MCF 10A (cell line): ENCODE data around the gene CCDC13. TPM values are rescaled to one million over a fixed set of nuclear protein-coding genes. Genes with fewer than 3 reads are reported as not detected.

Experiments used
- BruUV-seq: library from RNA; stranded (reverse); fragments of 400-500 nt; replicated peaks from 2 replicates; lab custom pipeline; 2021; lab: Mats Ljungman, UMichigan
- CTCF ChIA-PET: fragments of 300-600 bp; sonication (Branson Sonifier 250); formaldehyde crosslinking; extraction: SDS; loops from one replicate; lab custom pipeline; 2021; ENCODE audit warnings: antibody characterized with exemption, inconsistent platforms; lab: Yijun Ruan, JAX
- POLR2A ChIA-PET: fragments of 300-600, 350-650 bp; sonication (Branson Sonifier 250); formaldehyde crosslinking; extraction: SDS; loops from one replicate; lab custom pipeline; 2020; ENCODE audit warnings: antibody characterized with exemption, inconsistent platforms; lab: Yijun Ruan, JAX
- DNase-seq: peaks from one replicate; pipeline ENCODE4 v3.0.0-alpha.2; 2018; ENCODE audit not compliant: unreplicated experiment
- H3K27ac Mint-ChIP-seq: one replicate; pipeline ENCODE4 v1.8.0; 2022; ENCODE audit warnings: mild to moderate bottlenecking, low read depth, mixed read lengths; ENCODE audit not compliant: unreplicated experiment
- H3K27me3 Mint-ChIP-seq: one replicate; pipeline ENCODE4 v1.8.0; 2022; ENCODE audit warnings: mixed read lengths; ENCODE audit not compliant: insufficient read depth, unreplicated experiment
- H3K36me3 Mint-ChIP-seq: one replicate; pipeline ENCODE4 v1.8.0; 2022; ENCODE audit warnings: mild to moderate bottlenecking, moderate library complexity, mixed read lengths; ENCODE audit not compliant: insufficient read depth, unreplicated experiment
- H3K4me1 Mint-ChIP-seq: one replicate; pipeline ENCODE4 v1.8.0; 2022; ENCODE audit warnings: mixed read lengths; ENCODE audit not compliant: insufficient read depth, unreplicated experiment
- H3K4me3 Mint-ChIP-seq: one replicate; pipeline ENCODE4 v1.8.0; 2022; ENCODE audit warnings: mild to moderate bottlenecking, moderate library complexity, mixed read lengths; ENCODE audit not compliant: unreplicated experiment
- H3K9me3 Mint-ChIP-seq: one replicate; pipeline ENCODE4 v1.8.0; 2022; ENCODE audit warnings: mixed read lengths; ENCODE audit not compliant: unreplicated experiment
- intact Hi-C: fragments of 100-400 bp; cut with micrococcal nuclease; formaldehyde crosslinking; loops from 2 replicates; pipeline ENCODE4 v1.14.1; 2022
- total RNA-seq: library from RNA; stranded (reverse); gene quantifications from 2 replicates; pipeline ENCODE4 v1.2.3, GENCODE V29; 2022
- TF ChIP-seq, protein P1 (sequence below): fragments of 200-600 bp; IDR thresholded peaks from one replicate; pipeline ENCODE4 v1.8.0; 2022; ENCODE audit warnings: antibody characterized with exemption, mild to moderate bottlenecking; ENCODE audit not compliant: unreplicated experiment

The CCDC13 gene
- total RNA-seq, 1 experiment from 2014 or later, result 1.1 TPM

DNA sequence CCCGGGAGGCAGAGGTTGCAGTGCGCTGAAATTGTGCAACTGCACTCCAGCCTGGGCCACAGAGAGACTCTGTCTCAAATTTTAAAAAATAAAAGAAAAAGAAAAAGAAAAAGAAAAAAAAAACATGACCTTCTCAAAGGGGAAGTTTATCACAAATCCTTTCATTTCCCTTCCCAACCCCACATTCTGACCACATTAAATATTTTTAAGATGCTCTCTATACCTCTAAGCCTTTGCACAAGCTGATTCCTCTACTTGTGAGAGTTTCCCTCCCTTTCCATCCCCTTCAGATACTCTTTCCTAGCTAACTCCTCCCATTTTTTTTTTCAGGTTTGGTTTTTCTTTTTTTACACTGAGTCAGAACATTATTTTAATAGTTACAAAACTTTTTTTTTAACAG lies 27.2 kb upstream of the CCDC13 start:
- Mint-ChIP-seq H3K36me3 (peaks cover 32% of the 10 kb centered on the region), H3K27me3 (no peaks in the 10 kb centered on the region), H3K4me1 (peaks cover 22% of the 10 kb centered on the region), H3K9me3 (no peaks in the 10 kb centered on the region), H3K4me3 (no peak overlapping the region), H3K27ac (no peak overlapping the region)
- ChIA-PET CTCF (interaction anchor here (0.8 to 1.6 kb wide), 5 partner anchors 11 to 31 kb away, joined by 3 to 5 read pairs (median 4); no protein-coding TSS in a partner anchor), POLR2A (interaction anchor here (0.6 to 6.8 kb wide), 8 partner anchors 15 to 219 kb away, joined by 3 to 51 read pairs (median 4); no protein-coding TSS in a partner anchor)
- no peak for DNase-seq
- intact Hi-C loops, result loop anchor here (5.0 kb wide), 1 partner anchor 37 kb away; no protein-coding TSS in a partner anchor
- TF ChIP-seq, protein P1, sequence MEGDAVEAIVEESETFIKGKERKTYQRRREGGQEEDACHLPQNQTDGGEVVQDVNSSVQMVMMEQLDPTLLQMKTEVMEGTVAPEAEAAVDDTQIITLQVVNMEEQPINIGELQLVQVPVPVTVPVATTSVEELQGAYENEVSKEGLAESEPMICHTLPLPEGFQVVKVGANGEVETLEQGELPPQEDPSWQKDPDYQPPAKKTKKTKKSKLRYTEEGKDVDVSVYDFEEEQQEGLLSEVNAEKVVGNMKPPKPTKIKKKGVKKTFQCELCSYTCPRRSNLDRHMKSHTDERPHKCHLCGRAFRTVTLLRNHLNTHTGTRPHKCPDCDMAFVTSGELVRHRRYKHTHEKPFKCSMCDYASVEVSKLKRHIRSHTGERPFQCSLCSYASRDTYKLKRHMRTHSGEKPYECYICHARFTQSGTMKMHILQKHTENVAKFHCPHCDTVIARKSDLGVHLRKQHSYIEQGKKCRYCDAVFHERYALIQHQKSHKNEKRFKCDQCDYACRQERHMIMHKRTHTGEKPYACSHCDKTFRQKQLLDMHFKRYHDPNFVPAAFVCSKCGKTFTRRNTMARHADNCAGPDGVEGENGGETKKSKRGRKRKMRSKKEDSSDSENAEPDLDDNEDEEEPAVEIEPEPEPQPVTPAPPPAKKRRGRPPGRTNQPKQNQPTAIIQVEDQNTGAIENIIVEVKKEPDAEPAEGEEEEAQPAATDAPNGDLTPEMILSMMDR, result no peak
- BruUV-seq, result no TSS peak

DNA sequence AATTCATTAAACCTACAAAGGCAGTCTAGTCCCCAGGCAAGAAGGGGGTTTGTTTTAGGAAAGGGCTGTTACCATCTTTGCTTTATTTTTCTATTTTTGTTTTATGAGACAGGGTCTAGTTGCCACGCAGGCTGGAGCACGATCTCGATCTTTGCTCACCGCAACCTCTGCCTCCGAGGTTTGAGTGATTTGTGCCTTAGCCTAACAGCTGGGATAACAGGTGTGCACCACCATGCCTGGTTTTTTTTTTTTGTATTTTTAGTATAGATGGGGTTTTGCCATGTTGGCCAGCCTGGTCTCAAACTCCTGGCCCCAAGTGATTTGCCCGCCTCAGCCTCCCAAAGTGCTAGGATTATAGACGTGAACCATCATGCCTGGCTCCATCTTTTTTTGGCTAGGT lies 26.3 kb upstream of the CCDC13 start:
- no peak for DNase-seq
- ChIA-PET CTCF (interaction anchor here (0.7 to 1.6 kb wide), 5 partner anchors 16 to 570 kb away, joined by 3 to 5 read pairs (median 4); no protein-coding TSS in a partner anchor), POLR2A (interaction anchor here (0.8 to 6.8 kb wide), 2 partner anchors 19 to 219 kb away, joined by 5 to 51 read pairs; no protein-coding TSS in a partner anchor)
- TF ChIP-seq, protein P1, result no peak
- BruUV-seq, result no TSS peak
- Mint-ChIP-seq H3K27ac (no peak overlapping the region), H3K36me3 (peaks cover 29% of the 10 kb centered on the region), H3K27me3 (no peaks in the 10 kb centered on the region), H3K4me1 (peaks cover 22% of the 10 kb centered on the region), H3K9me3 (no peaks in the 10 kb centered on the region), H3K4me3 (no peak overlapping the region)
- intact Hi-C loops, result no loop called here

DNA sequence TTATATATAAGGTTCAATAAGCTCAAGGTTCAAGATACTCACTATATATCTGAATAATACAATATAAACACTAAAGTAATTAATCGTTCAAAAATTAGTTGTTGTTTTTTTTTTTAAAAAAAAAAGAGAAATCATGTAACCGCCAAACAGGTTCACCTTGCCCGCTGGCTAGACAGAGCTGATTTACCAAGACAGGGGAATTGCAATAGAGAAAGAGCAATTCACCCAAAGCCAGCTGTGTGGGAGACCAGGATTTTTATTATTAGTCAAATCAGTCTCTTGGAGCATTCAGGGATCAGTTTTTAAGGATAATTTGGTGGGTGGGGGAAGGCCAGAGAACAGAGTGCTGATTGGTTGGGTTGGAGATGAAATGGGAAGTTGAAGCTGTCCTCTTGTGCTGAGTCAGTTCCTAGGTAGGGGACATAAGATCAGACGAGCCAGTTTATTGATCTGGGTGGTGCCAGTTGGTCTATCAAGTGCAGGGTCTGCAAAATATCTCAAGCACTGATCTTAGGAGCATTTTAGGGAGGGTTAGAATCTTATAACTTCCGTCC lies 23.4 kb upstream of the CCDC13 start:
- Mint-ChIP-seq H3K27ac (peak overlapping the region; percentile 74), H3K27me3 (no peaks in the 10 kb centered on the region)
- TF ChIP-seq, protein P1, result no peak

DNA sequence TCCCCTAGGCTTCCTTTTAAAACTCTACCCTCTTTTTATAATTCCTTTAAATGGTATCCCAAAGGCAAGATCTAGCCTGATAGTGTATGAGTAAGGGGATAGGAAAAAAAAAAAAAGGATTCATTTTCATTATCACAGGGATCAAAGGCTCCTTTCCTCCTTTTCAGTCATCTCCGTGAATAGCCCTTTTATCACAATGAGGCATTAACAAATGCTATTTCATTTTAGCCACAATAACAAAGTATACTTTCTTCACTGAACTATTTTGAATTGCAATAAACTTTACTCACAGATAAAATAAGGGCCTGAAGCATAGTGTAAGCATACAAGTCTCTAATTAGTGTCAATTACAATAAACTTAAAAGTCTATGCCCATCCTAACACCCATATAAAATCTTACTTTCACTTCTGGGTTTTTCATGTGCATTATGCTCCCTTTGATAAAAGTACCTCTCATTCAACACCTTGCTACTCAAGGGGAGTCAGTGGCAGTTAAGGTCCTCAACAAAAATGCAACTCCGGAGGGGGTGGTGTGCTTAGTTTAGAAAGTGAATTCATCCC lies 22.6 kb upstream of the CCDC13 start:
- POLR2A ChIA-PET, result interaction anchor here (0.7 to 3.6 kb wide), 5 partner anchors 8 to 205 kb away, joined by 3 to 29 read pairs (median 4); partner anchors contain the start of genes HIGD1A and SS18L2
- Mint-ChIP-seq H3K27me3 (no peaks in the 10 kb centered on the region), H3K4me1 (peaks cover 9% of the 10 kb centered on the region), H3K27ac (no peak overlapping the region), H3K9me3 (no peaks in the 10 kb centered on the region), H3K36me3 (peaks cover 34% of the 10 kb centered on the region), H3K4me3 (no peak overlapping the region)
- CTCF ChIA-PET, result interaction anchor here (0.6 to 4.0 kb wide), 7 partner anchors 9 to 428 kb away, joined by 3 to 18 read pairs (median 4); no protein-coding TSS in a partner anchor
- TF ChIP-seq, protein P1, result no peak
- no TSS peak for BruUV-seq
- intact Hi-C loops, result no loop called here
- no peak for DNase-seq

More for the DNA sequence above, 23.4 kb upstream of the CCDC13 start:
- intact Hi-C loops, result no loop called here
- no peak for DNase-seq
- Mint-ChIP-seq H3K4me1 (peaks cover 13% of the 10 kb centered on the region), H3K36me3 (peaks cover 32% of the 10 kb centered on the region), H3K4me3 (no peak overlapping the region), H3K9me3 (no peaks in the 10 kb centered on the region)
- ChIA-PET CTCF (interaction anchor here (0.5 to 4.0 kb wide), 6 partner anchors 16 to 46 kb away, joined by 3 to 18 read pairs (median 4); no protein-coding TSS in a partner anchor), POLR2A (interaction anchor here (0.7 to 1.6 kb wide), 3 partner anchors 9 to 206 kb away, joined by 3 to 4 read pairs (median 3); partner anchors contain the start of gene SS18L2)
- no TSS peak for BruUV-seq
